CD14-positive monocyte (primary cell): Measurements from ENCODE around the gene PLIN4. TPM values are rescaled to one million over a fixed set of nuclear protein-coding genes. Genes with fewer than 3 reads are reported as not detected.

Source experiments
- DNase-seq, 3 donors: peaks; one replicate each; pipeline ENCODE4 v3.0.0-alpha.2; 2011 to 2022
- H2AFZ ChIP-seq: 2 replicates; pipeline ENCODE4 v1.6.0; 2012; ENCODE audit warnings: mild to moderate bottlenecking, low read depth, low read length, inconsistent platforms; ENCODE audit not compliant: insufficient read depth, poor library complexity, severe bottlenecking
- H3K27ac ChIP-seq, 2 donors: 1 replicate in 1 of 2; 2 replicates in 1 of 2; pipeline ENCODE4 v1.5.1; 2012 to 2013; ENCODE audit warnings: low read length in 2 of 2, control low read depth in 1 of 2, inconsistent platforms in 1 of 2, low read depth in 1 of 2, mild to moderate bottlenecking in 1 of 2
- H3K27me3 ChIP-seq, 2 donors: one replicate each; pipeline versions ENCODE4 v1.6.0 to v1.6.1; 2011 to 2013; ENCODE audit warnings: low read length in 2 of 2; ENCODE audit not compliant: control insufficient read depth in 2 of 2, insufficient read depth in 2 of 2
- H3K36me3 ChIP-seq, 2 donors: replicated peaks in 1 of 2; 1 replicate in 1 of 2; 2 replicates in 1 of 2; pipeline versions ENCODE4 v1.5.1 to v1.6.1; 2012 to 2013; ENCODE audit warnings: low read length in 2 of 2, control low read depth in 1 of 2, inconsistent platforms in 1 of 2, mild to moderate bottlenecking in 1 of 2; ENCODE audit not compliant: insufficient read depth in 2 of 2, control insufficient read depth in 1 of 2
- H3K4me1 ChIP-seq, 2 donors: 1 replicate in 1 of 2; 2 replicates in 1 of 2; pipeline versions ENCODE4 v1.5.1 to v1.6.1; 2012 to 2013; ENCODE audit warnings: low read length in 2 of 2, control low read depth in 1 of 2, inconsistent platforms in 1 of 2, mild to moderate bottlenecking in 1 of 2, moderate library complexity in 1 of 2; ENCODE audit not compliant: insufficient read depth in 2 of 2, control insufficient read depth in 1 of 2
- H3K4me2 ChIP-seq: replicated peaks from 2 replicates; pipeline ENCODE3; 2012; ENCODE audit warnings: low read length, moderate library complexity, mild to moderate bottlenecking; ENCODE audit not compliant: poor library complexity, severe bottlenecking; ENCODE audit errors: extremely low read depth
- H3K4me3 ChIP-seq, 3 experiments: fragments of 200-600 bp in 1 of 3; sonication (generic) in 1 of 3; replicated peaks in 1 of 3; 1 replicate in 2 of 3; 2 replicates in 1 of 3; pipeline ENCODE4 v1.5.1; 2011 to 2013; ENCODE audit warnings: low read length in 3 of 3, mild to moderate bottlenecking in 3 of 3, control low read depth in 2 of 3, low read depth in 2 of 3, inconsistent platforms in 1 of 3, moderate library complexity in 1 of 3
- H3K79me2 ChIP-seq: 2 replicates; pipeline ENCODE4 v1.6.0; 2012; ENCODE audit warnings: mild to moderate bottlenecking, control low read depth, inconsistent platforms, low read length, moderate library complexity; ENCODE audit not compliant: insufficient read depth
- H3K9ac ChIP-seq: 2 replicates; pipeline ENCODE4 v1.6.0; 2017; ENCODE audit warnings: low read length, mild to moderate bottlenecking; ENCODE audit not compliant: insufficient read depth, poor library complexity, severe bottlenecking
- H3K9me3 ChIP-seq, 2 donors: replicated peaks in 1 of 2; 1 replicate in 1 of 2; 2 replicates in 1 of 2; pipeline versions ENCODE4 v1.5.1 to v1.6.1; 2012 to 2013; ENCODE audit warnings: low read length in 2 of 2, control low read depth in 1 of 2; ENCODE audit not compliant: control insufficient read depth in 1 of 2, insufficient read depth in 1 of 2
- H4K20me1 ChIP-seq: 2 replicates; pipeline ENCODE4 v1.6.0; 2012; ENCODE audit warnings: mild to moderate bottlenecking, low read length, control low read depth, moderate library complexity; ENCODE audit not compliant: insufficient read depth
- H3K27ac Mint-ChIP-seq, 7 donors: one replicate each; pipeline ENCODE4 v1.8.0; 2020; ENCODE audit warnings: mild to moderate bottlenecking in 7 of 7, mixed read lengths in 7 of 7, moderate library complexity in 6 of 7, inconsistent platforms in 2 of 7
- H3K27me3 Mint-ChIP-seq, 3 donors: one replicate each; pipeline ENCODE4 v1.8.0; 2021 to 2022; ENCODE audit warnings: low read depth in 3 of 3, mild to moderate bottlenecking in 3 of 3, mixed read lengths in 3 of 3, moderate library complexity in 3 of 3, inconsistent platforms in 1 of 3
- H3K36me3 Mint-ChIP-seq, 2 donors: one replicate each; pipeline ENCODE4 v1.8.0; 2020; ENCODE audit warnings: mixed read lengths in 2 of 2, inconsistent platforms in 1 of 2, mild to moderate bottlenecking in 1 of 2
- H3K4me1 Mint-ChIP-seq: one replicate; pipeline ENCODE4 v1.8.0; 2020; ENCODE audit warnings: mild to moderate bottlenecking, mixed read lengths
- H3K4me3 Mint-ChIP-seq, 2 donors: one replicate each; pipeline ENCODE4 v1.8.0; 2020; ENCODE audit warnings: mild to moderate bottlenecking in 2 of 2, mixed read lengths in 2 of 2, moderate library complexity in 1 of 2
- H3K9me3 Mint-ChIP-seq, 7 donors: one replicate each; pipeline ENCODE4 v1.8.0; 2020 to 2022; ENCODE audit warnings: mixed read lengths in 7 of 7, mild to moderate bottlenecking in 6 of 7, moderate library complexity in 6 of 7, inconsistent platforms in 2 of 7
- CTCF ChIP-seq: fragments of 200-600 bp; IDR thresholded peaks from one replicate; pipeline ENCODE4 v1.8.0; 2022; ENCODE audit warnings: antibody characterized with exemption, mild to moderate bottlenecking
- WGBS: methylation state at CpG from one replicate; pipeline ENCODE4 v1.1.5; 2013; ENCODE audit warnings: missing lambda C conversion rate; ENCODE audit not compliant: insufficient coverage; 5-methylcytosine and 5-hydroxymethylcytosine counted together
- intact Hi-C, 2 donors: fragments of 100-400 bp; cut with micrococcal nuclease; formaldehyde crosslinking; loops; one replicate each; pipeline versions ENCODE4 v1.15.0 to v1.15.1; 2023
- polyA minus RNA-seq: library from RNA; depleted of rRNA, polyadenylated mRNA; stranded (reverse); fragments of >200 nt; gene quantifications from 2 replicates; pipeline ENCODE4 v1.2.3, GENCODE V29; 2012
- polyA plus RNA-seq, 3 donors: library from polyadenylated mRNA; depleted of rRNA in 1 of 3; unstranded in 2 of 3; stranded (reverse) in 1 of 3; fragments of 300-500 nt in 2 of 3; fragments of >200 nt in 1 of 3; fragmentation: Illumina TruSeq in 2 of 3; gene quantifications; 1 replicate in 2 of 3; 2 replicates in 1 of 3; pipeline ENCODE4 v1.2.3, GENCODE V29; 2012 to 2021
- total RNA-seq, 12 experiments: library from RNA in 1 of 12; stranded (reverse) in 1 of 12; fragments of 120-200 nt in 1 of 12; gene quantifications; one replicate each; pipeline ENCODE4 v1.2.4 and lab custom pipeline; 2013 to 2026; ENCODE audit warnings: mixed read lengths in 6 of 12, inconsistent platforms in 1 of 12

The PLIN4 gene
- total RNA-seq (2013), result 0.02 TPM
- polyA plus RNA-seq (under 1 TPM in 2 of 3 donors, not detected in 1; 0.05 to 0.19 TPM), polyA minus RNA-seq (0.08 and 0.42 TPM in 2 replicates), total RNA-seq (lab: John Stamatoyannopoulos, UW) (2.6 to 24.8 (median 6.6) reads per million in 11 experiments)

- no peaks in the 10 kb centered on the region for H3K4me1 Mint-ChIP-seq
- H3K27me3 ChIP-seq, result no peaks in the 10 kb centered on the region
These were observed at the start of gene PLIN4 for GRCh38 chr19:4518345-4519171. Gene PLIN4 (minus strand): TSS chr19:4518486. CDS start chr19:4518272, 214 bp downstream.

More at GRCh38 chr19:4518345-4519171, at the start of gene PLIN4:
- TF ChIP-seq CTCF, result no peak
- Histone ChIP-seq H3K9me3 (no peaks in the 10 kb centered on the region), H3K9ac (no peak within 1 kb of the TSS), H3K79me2 (no peaks in the 10 kb centered on the region), H3K4me2 (no peak within 1 kb of the TSS), H3K4me1 (no peaks in the 10 kb centered on the region), H3K4me3 (no peak within 1 kb of the TSS), H4K20me1 (no peaks in the 10 kb centered on the region), H3K36me3 (no peaks in the 10 kb centered on the region), H3K27ac (no peak within 1 kb of the TSS), H2AFZ (no peak within 1 kb of the TSS)
- intact Hi-C loops, result no loop called here
- Mint-ChIP-seq H3K27ac (peak within 1 kb of the TSS in 1 of 7 donors; percentile 20), H3K9me3 (peaks cover 0 to 2% (median 0%) of the 10 kb centered on the region in 7 donors), H3K27me3 (peaks cover 0 to 13% (median 9%) of the 10 kb centered on the region in 3 donors), H3K36me3 (no peaks in the 10 kb centered on the region), H3K4me3 (no peak within 1 kb of the TSS)
- DNase-seq, result no peak
- 74% methylated on average over 34 of the region's 34 CpGs for WGBS
